GM19438 (cell line): ENCODE data around the gene NRSN2.

Source experiments
- ATAC-seq: cut with Tn5 transposase; IDR thresholded peaks from one replicate; pipeline ENCODE4 v1.9.1; 2021; ENCODE audit warnings: low read depth; ENCODE audit not compliant: unreplicated experiment

Gene NRSN2, protein sequence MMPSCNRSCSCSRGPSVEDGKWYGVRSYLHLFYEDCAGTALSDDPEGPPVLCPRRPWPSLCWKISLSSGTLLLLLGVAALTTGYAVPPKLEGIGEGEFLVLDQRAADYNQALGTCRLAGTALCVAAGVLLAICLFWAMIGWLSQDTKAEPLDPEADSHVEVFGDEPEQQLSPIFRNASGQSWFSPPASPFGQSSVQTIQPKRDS

DNA sequence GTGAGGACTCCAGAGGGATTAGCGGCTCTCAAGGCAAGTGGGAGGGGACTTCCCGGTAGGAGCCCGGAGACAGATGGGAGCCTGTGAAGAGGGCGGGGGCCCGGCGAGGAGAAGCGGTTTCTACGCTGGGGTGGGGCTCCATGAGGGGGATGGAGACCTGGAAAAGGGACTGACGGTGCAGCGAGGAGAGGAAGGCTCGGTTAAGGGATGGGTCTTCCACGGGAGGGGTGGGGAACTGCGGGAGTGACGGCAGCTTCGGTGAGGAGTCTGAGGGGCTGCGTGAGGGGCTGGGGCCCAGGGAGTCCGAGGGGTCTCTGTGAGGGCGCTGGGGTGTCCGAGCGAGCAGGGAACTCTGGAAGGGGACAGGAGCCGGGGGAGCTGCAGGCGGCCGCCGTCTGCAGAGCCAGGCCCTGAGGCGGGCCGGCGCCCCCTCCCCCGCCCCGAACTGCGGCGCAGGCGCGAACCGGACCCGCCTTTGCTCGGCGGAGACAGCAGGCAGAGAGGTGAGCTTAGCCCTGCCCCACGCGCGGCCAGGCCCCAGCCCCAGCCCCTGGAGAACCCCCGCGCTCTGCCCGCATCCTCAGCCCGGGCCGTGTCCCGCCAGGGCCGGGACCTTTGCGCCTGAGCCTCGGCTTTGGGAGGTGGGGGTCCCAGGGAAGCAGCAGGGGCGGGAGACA lies at the start of gene NRSN2:
TSS of gene NRSN2 (plus strand) at position 472 of the 677 bp plus-strand sequence. CDS start 2,533 bp downstream, outside the sequence.
- no peak for ATAC-seq

DNA sequence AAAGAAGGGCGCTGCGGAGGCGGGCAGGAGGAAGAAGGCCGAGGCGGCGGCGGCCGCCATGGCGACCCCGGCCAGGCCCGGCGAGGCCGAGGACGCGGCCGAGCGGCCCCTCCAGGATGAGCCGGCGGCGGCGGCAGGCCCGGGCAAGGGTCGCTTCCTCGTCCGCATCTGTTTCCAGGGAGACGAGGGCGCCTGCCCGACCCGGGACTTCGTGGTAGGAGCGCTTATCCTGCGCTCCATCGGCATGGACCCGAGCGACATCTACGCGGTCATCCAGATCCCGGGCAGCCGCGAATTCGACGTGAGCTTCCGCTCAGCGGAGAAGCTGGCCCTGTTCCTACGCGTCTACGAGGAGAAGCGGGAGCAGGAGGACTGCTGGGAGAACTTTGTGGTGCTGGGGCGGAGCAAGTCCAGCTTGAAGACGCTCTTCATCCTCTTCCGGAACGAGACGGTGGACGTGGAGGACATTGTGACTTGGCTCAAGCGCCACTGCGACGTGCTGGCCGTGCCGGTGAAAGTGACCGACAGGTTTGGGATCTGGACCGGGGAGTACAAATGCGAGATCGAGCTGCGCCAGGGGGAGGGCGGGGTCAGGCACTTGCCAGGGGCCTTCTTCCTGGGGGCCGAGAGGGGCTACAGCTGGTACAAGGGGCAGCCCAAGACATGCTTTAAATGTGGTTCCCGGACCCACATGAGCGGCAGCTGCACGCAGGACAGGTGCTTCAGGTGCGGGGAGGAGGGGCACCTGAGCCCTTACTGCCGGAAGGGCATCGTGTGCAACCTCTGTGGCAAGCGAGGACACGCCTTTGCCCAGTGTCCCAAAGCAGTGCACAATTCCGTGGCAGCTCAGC lies 48.8 kb upstream of the NRSN2 start:
- peak; percentile 28 for ATAC-seq

DNA sequence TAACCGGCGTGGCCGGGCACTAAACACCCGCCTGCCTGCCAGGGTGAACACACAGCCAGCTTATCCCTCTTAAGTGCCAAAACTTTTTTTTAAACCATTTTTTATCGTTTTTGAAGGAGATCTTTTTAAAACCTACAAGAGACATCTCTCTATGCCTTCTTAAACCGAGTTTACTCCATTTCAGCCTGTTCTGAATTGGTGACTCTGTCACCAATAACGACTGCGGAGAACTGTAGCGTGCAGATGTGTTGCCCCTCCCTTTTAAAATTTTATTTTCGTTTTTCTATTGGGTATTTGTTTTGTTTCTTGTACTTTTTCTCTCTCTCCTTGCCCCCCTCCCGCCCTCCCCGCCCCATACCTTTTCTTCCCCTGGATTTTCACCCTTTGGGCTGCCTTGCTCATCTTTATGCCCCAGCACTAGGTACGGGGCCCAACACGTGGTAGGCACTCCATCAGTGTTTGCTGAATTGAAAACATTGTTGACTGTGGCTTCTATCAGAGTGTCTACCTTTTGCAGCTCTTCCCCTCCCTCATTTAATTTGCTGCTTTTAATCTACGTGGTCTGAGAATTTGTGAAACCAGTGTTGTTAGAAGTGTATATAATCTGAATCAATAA lies 48.0 kb upstream of the NRSN2 start:
- no peak for ATAC-seq

DNA sequence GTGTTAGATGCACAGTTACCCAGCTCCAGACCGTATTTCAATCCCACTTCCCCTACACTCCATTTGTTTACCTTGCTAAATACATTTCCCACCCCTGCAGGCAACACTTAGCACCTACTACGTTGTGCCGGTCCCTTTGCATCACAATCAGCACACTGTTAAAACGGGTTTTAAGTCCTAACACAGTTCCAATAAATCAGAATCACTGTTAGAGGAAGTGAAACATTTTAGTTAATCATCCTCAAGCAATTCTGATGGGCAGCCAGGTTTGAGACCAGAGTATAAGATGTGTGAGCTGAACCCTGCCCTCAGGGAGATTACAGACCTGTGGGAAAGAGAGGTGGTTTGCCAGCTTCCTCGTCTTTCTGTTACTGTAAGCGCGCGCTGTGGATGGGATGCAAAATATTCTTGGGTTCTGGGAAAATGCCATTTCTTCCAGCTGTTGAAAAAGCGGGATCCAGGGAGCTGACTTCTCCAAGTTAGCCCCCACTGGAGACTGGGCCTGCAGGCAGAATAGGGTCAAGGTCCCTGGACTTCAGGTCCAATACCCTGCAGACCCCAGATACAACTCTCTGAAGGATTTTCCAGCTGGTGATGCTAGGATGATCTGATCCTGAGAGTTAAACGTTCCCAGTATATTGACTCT lies 46.4 kb upstream of the NRSN2 start:
- no peak for ATAC-seq

DNA sequence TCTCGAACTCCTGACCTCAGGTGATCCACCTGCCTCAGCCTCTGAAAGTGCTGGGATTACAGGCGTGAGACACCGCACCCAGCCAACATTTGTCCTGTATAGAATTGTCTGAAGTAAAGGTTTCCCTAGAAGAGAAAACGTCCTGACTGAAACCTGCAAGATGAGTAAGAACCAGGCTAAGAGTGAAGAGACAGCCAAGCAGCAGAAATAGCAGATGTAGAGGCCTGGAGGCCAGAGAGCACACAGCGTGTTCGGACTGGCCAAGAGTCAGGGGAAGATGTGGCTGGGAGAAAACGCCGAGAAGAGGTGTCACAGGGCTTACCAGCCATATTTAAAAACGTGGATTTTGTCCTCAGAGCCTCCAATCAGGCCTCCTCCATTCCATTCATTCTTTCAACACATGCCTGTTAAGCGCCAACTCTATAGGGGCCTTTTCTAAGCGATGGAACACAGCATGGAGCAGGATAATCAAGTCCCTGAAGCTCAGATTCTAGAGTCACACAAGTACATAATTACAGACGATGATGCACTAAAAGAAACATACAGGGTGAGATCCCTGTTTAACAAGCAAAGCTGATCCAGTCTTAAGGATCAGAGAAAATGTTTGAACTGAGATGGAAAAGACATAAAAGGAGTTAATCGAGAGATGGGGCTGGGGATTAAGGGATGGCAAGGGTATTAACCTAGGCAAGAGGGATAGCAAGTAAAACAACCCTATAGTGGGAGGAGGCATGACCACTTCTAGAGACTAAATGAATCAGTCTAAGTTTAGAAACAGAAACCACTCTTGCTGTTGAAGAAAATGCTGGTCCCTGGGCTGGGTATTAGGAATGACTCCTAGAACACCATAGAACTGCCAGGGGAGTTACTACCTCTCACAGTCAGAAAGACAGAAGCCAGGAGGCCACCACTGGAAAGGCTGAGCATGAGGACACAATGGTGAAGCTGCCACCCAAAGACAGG lies 44.7 kb upstream of the NRSN2 start:
- ATAC-seq, result no peak

DNA sequence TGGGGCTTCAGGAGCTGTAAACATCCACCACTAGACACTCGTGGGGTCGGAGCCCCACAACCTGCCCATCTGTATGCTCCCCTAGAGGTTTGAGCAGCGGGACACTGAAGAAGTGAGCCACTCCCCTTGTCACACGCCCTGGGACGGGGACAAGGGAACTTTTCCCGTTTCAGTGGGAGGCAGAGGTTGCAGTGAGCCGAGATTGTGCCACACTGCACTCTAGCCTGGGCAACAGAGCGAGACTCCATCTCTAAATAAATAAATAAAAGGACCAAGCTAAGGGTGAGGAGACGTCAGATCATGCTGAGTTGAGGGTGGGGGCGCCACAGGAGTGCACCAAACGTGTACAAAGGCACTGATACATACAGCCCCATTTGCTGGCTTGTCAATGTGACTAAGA lies 41.2 kb upstream of the NRSN2 start:
- no peak for ATAC-seq

DNA sequence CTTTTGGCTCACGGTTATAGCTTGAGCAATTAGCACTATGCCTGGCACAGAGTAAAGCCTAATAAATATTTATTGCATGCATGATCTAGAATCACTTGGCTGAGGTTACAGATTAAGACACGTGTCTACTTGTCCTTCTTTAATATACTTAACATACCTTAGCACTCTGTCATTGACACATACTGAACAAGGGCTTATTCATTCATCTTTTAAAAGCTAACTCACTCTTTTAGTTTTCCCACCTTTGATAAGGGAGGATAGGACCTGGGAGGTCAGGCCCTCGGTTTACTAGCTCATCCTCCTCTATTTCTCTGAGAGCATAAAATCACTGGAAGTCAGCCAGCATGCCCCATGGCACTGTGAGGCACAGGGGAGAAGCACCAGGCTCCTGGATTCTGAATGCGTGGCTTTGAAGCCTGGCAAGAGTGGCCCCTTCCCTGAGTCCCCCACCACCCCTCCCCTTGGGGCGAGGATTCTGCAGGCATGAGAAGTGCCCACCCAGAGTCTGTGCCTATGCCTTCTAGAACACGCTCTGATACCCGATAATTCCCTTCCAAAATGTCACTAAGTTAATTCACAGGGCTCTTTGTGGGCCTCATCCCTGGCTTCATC lies 38.4 kb upstream of the NRSN2 start:
- ATAC-seq, result no peak

DNA sequence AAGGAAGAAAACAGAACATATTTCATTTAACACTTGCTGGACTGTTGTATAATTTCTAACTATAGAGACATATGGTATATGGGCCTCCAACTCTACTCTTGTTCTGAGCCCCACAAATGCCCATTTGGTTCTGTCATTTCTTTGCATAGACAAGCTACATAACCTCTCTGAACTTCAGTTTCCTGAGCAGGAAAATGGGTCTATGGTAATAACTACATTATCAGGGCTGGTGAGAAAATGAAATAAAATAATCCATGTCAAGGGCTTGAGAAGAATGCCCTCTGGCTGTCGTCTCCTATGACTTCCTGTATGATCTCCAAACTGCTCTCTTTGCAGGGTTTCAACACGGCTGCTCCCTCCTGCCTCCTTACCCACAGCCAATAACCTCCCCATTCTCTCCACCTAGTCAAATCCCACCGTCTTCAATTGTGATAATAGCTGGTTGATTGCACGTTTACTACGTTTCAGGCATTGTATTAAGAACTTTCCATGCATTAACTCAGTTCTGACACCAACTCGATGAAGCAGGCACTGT lies 37.5 kb upstream of the NRSN2 start:
- no peak for ATAC-seq

DNA sequence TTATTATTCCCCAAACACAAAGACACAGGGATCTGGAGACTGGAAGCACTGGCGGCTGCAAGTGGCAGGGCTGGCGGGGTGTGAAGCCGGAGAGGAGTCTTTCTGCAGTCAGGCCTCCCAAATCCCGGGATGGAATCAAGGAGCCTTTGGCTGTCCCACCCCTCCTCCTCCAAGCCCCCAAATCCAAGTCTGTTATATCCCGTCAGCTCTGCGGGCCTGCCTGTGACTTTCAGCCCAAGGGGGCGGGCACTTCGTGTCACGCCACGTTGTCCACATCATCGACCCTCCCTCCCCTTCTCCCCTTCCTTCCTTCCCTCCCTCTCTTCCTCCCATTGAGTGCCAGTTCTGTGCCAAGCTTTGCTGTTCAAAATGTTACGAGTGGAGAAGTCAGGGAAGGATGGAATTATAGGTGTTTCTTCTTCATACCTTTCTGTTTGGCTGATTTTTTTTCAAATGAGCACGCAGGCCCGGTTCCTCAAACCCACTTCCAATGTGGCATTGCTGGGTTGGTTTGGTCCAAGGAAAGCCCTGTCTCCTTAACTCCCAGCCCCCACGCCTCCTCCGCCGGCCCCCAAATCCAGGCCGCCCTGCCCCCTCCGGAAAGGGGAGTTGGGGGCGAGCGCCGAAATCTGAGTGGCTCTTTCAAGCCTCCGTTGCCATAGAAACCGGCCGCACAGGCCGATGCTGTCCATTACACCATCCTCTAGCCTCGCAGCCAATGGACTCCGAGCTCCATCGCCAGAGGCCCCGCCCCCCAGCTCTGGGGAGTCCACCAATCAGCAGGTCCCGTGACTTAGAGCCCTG lies 36.9 kb upstream of the NRSN2 start:
- peak; percentile 100 for ATAC-seq

DNA sequence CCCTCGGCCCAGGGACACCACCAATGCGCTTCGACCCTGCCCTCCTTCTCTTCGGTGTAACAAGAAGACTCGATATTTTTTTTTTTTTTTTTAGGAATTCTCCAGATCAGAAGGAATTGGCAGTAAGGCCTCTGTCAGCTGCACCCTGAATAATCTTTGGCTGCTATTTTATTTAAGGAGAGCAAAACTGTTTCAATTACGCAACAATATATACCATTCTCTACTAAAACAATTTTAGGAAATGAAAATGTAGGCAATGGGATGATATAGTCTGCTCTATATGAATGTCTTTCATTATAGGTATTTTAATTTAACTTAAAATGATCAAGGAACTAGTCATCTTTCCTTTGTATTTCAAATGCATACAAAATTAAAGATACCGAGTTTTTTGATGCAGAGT lies 36.3 kb upstream of the NRSN2 start:
- no peak for ATAC-seq

DNA sequence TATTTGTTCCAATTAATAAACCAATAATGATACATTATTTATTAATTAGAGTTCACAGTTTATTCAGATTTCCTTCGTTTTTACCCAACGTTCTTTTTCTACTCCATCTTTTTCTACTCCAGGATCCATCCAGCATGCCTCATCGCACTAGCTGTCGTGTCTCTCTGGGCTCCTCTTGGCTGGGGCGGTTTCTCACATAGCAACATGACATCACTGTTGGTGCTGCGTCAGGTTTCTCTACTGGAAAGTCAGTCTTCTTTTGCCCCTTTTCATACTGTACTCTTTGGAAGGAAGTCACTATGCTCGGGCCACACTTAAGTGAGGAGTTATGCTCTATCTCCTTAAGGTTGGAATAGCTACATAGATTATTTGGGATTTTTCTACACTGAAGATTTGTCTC lies 35.3 kb upstream of the NRSN2 start:
- ATAC-seq, result no peak

DNA sequence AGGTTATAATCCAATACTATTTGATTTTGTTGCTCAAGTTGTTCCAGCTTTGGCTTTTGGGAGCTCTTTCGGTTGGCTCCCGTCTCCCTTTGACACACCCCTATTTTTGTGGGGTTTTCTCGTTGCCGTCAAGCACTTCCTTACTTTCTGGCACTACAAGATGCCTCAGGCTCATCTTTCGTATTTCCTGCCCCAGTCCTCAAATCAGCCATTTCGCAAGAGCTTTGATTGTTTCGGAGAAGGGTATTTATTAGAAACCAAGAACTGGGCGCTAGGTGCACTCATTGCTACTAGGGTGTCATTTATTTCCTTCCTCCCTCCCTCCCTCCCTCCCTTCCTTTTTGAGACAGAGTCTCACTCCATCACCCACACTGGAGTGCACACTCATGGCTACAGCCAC lies 34.8 kb upstream of the NRSN2 start:
- ATAC-seq, result no peak

DNA sequence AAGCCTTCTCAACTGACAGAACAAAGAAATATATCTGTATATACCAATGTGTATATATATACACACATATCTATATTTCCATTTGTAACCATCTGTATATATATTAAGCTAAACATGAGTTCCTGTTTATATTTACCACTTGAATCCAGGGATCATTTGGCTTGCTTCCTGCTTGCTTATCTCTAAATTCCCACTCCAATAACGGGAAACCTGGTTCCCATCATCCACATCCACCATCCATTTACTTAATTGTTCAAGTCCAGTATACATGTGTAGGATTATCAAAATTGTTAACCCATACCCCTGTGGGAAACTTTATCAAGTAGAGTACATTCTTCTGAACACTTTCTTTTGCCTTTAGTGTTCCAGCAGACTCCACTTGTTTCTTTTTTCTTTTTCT lies 34.0 kb upstream of the NRSN2 start:
- no peak for ATAC-seq

DNA sequence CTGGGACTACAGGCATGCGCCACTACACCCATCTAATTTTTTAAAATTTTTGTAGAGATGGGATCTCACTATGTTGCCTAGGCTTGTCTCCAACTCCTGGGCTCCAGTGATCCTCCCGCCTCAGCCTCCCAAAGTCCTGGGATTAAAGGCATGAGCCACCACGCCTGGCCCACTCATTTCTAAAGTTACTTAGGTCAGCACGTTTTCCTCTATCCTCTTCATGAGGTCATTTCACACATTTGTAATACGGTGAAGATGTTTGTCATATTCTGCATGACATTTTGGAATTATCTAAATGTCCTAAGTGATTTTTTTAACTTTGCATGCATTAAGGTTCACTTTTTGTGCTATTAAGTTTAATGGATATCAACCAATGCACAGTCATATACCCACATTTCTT lies 33.5 kb upstream of the NRSN2 start:
- no peak for ATAC-seq

DNA sequence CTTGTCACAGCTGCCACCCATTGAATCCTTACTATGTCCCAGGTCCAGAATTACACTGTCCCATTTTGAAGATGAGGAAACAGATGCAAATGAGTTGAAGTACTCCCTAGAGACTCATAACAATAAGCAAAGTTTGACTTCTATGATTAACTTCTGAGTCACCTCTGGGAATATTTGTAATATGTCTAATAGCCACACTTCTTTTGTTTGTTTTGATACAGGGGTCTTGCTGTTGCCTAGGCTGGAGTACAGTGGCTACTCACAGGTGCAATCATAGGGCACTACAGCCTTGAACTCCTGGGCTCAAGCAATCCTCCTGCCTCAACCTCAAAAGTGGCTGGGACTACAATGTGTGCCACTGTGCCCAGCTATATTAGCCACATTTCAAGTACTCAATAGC lies 33.0 kb upstream of the NRSN2 start:
- ATAC-seq, result no peak

DNA sequence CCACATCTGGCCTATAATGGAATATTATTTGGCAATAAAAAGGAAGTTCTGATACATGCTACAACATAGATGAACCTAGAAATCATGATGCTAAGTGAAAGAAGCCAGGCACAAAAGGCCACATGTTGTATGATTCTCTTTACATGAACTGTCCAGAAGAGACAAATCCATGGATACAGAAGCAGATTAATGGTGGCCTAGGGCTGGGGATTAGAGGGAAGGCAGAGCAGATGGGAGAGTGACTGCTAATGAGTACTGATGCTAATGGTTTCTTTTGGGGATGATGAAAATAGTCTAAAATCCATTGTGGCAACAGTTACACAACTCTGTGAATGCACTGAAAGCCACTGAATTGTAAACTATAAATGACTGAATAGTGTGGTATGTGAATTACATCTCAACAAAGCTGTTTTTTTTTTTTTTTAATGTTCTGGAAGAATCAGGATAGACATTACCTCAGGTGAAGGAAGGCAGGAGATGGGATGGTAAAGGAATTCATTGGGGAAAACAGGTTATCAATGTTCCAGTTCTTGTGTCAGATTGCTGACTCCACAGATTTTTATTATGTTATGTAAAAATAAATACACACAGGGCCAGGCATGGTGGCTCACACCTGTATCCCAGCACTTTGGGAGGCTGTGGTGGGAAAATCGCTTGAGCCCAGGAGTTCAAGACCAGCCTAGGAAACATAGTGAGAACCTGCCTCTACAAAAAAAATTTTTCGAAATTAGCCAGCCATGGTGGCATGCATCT lies 30.4 kb upstream of the NRSN2 start:
- no peak for ATAC-seq
